Measurements from ENCODE around the gene SRP68.

Gene SRP68

DNA sequence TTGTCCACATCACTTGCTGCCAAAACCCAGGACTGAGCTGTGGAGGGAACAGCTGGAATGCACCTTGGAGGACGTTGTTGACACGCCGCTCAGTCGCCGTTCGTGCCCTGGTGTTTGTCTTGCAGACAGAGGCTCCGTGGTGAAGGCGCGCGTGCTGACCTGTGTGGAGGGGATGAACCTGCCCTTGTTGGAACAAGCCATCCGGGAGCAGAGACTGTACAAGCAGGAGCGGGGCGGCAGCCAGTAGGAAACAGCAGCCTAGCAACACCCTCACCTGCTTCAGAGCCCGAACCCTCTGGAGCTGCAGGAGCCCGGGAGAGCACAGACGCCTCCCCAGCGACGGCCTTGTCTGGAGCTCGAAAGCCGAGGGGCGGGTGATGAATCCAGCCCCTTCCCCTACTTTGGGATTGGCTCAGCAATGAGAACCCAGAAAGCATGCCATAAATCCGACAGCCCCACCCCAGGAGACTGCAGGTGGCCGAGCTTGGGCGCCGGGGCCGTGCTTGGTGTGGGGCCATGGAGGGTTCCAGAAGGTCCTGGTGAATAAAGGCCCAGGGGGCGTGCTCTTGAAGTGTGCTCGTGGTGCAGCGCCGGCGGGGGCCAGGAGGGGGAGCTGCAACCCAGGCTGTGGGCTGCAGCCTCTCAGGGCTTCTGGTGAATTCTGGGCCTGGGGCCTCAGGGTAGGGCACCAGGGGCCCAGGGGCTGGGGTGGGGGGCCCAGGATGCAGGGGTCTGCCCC is 72.1 kb downstream of the SRP68 start:
- DNase-seq (ENCODE audit: low read depth in 1 of 2, low spot score in 1 of 2), result peak in 1 of 2 experiments; percentile 64
- Histone ChIP-seq H3K27me3 (ENCODE audit: insufficient read depth, poor library complexity, severe bottlenecking) (no peaks in the 10 kb centered on the region), H3K27ac (replicated peaks) (peak overlapping the region; percentile 34), H3K4me3 (replicated peaks; ENCODE audit: insufficient read depth, low read length) (no peak overlapping the region)
- TF ChIP-seq POLR2AphosphoS5 (IDR thresholded peaks at IDR 0.05; ENCODE audit: low read depth) (no peak), GABPA (IDR thresholded peaks at IDR 0.05; ENCODE audit: low read depth) (no peak), SPI1 (IDR thresholded peaks at IDR 0.05; ENCODE audit: borderline replicate concordance, low read depth) (no peak)
- TF ChIP-seq, protein P1, sequence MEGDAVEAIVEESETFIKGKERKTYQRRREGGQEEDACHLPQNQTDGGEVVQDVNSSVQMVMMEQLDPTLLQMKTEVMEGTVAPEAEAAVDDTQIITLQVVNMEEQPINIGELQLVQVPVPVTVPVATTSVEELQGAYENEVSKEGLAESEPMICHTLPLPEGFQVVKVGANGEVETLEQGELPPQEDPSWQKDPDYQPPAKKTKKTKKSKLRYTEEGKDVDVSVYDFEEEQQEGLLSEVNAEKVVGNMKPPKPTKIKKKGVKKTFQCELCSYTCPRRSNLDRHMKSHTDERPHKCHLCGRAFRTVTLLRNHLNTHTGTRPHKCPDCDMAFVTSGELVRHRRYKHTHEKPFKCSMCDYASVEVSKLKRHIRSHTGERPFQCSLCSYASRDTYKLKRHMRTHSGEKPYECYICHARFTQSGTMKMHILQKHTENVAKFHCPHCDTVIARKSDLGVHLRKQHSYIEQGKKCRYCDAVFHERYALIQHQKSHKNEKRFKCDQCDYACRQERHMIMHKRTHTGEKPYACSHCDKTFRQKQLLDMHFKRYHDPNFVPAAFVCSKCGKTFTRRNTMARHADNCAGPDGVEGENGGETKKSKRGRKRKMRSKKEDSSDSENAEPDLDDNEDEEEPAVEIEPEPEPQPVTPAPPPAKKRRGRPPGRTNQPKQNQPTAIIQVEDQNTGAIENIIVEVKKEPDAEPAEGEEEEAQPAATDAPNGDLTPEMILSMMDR (IDR thresholded peaks at IDR 0.05; ENCODE audit: insufficient read depth, low read length), result peak; percentile 53
- TF ChIP-seq, protein P2, sequence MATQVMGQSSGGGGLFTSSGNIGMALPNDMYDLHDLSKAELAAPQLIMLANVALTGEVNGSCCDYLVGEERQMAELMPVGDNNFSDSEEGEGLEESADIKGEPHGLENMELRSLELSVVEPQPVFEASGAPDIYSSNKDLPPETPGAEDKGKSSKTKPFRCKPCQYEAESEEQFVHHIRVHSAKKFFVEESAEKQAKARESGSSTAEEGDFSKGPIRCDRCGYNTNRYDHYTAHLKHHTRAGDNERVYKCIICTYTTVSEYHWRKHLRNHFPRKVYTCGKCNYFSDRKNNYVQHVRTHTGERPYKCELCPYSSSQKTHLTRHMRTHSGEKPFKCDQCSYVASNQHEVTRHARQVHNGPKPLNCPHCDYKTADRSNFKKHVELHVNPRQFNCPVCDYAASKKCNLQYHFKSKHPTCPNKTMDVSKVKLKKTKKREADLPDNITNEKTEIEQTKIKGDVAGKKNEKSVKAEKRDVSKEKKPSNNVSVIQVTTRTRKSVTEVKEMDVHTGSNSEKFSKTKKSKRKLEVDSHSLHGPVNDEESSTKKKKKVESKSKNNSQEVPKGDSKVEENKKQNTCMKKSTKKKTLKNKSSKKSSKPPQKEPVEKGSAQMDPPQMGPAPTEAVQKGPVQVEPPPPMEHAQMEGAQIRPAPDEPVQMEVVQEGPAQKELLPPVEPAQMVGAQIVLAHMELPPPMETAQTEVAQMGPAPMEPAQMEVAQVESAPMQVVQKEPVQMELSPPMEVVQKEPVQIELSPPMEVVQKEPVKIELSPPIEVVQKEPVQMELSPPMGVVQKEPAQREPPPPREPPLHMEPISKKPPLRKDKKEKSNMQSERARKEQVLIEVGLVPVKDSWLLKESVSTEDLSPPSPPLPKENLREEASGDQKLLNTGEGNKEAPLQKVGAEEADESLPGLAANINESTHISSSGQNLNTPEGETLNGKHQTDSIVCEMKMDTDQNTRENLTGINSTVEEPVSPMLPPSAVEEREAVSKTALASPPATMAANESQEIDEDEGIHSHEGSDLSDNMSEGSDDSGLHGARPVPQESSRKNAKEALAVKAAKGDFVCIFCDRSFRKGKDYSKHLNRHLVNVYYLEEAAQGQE (IDR thresholded peaks at IDR 0.05; ENCODE audit: insufficient replicate concordance, low read depth), result no peak

DNA sequence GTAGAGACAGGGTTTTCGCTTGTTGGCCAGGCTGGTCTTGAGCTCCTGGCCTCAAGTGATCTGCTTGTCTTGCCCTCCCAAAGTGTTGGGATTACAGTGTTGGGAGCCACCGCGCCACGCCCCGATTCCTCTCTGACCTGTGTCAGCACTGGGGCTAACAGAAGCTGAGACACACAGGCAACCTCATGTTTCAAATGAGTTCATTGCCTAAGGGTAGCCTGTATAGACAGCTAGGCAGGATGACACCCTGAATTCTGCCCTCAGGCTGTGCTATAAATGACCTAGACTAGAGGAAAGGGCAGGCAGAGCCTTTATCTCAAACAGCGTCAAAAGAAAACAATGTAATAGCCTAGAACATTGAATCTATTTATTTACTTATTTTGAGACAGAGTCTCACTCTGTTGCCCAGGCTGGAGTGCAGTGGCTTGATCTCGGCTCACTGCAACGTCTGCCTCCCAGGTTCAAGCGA is 74.0 kb downstream of the SRP68 start:
- DNase-seq (ENCODE audit: low read depth in 1 of 2, low spot score in 1 of 2), result no peak
- Histone ChIP-seq H3K4me3 (replicated peaks; ENCODE audit: insufficient read depth, low read length) (no peak overlapping the region), H3K27me3 (ENCODE audit: insufficient read depth, poor library complexity, severe bottlenecking) (no peaks in the 10 kb centered on the region), H3K27ac (replicated peaks) (0 out of 2 replicates have a peak overlapping the region, but pooled peaks have one; percentile 16)
- TF ChIP-seq GABPA (IDR thresholded peaks at IDR 0.05; ENCODE audit: low read depth) (no peak), SPI1 (IDR thresholded peaks at IDR 0.05; ENCODE audit: borderline replicate concordance, low read depth) (no peak), POLR2AphosphoS5 (IDR thresholded peaks at IDR 0.05; ENCODE audit: low read depth) (no peak)
- TF ChIP-seq, protein P1 (IDR thresholded peaks at IDR 0.05; ENCODE audit: insufficient read depth, low read length), result no peak
- TF ChIP-seq, protein P2 (IDR thresholded peaks at IDR 0.05; ENCODE audit: insufficient replicate concordance, low read depth), result no peak

DNA sequence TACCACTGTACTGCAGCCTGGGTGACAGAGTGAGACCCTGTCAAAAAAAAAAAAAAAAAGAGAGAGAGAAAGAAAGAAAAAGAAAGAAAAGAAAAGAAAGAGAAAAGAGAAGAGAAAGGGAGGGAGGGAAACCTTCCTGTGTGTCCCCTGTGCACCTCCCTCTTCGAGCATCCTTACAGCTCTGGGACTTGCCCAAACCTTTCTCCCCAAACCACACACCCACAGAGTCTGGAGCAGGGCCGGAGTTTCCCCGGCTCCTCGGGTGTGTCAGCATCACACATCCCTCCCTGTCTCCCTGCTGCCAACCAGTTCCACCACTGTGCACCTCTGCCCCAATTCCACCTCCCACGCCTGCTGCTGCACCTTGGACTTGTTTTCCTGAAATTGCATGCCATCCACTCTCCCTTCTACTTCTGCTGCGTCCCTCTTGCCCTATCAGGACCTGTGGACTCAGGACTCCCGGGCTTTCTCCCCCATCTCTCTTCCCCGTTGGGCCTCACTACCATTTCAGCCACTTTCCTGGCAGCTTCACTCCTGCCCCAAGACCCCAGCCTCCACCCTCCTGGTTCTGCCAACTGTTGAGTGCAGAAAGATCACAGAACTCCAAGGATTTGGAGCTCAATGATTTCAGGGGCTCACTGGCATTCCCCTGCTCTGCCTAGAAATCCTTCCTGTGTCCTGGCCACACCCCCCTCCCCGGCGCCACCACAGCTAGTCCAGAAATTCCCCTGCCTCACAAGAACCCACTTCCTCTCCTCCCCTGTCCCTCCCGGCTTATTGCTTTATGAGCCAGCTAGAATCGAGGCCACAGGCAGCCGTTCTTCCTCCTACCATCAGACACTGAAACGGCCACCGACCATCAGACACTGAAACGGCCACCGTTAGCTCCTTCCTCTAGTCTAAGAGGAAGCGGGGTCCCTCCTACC is 75.4 kb downstream of the SRP68 start:
- H3K4me3 ChIP-seq (replicated peaks; ENCODE audit: insufficient read depth, low read length), result no peak overlapping the region

More for the DNA sequence above, 75.4 kb downstream of the SRP68 start:
- TF ChIP-seq SPI1 (IDR thresholded peaks at IDR 0.05; ENCODE audit: borderline replicate concordance, low read depth), result peak; percentile 94
- TF ChIP-seq, protein P2 (IDR thresholded peaks at IDR 0.05; ENCODE audit: insufficient replicate concordance, low read depth), result no peak
- Histone ChIP-seq H3K27me3 (ENCODE audit: insufficient read depth, poor library complexity, severe bottlenecking) (no peaks in the 10 kb centered on the region), H3K27ac (replicated peaks) (peak overlapping the region; percentile 58)
- peak; percentile 78 to 89 for DNase-seq (ENCODE audit: low read depth in 1 of 2, low spot score in 1 of 2)
